Subcutaneous abdominal adipose tissue (tissue), 5 donors: Measurements from ENCODE around the gene GOLGA3.
"Not testable (repeated sequence)": the region's sequence is repeated elsewhere in the genome, so short reads cannot be mapped to it uniquely, and the experiment has no call there.

ENCODE experiments used
- H3K27ac ChIP-seq: one replicate; pipeline ENCODE4 v1.7.0; 2013; ENCODE audit warnings: low read depth, mild to moderate bottlenecking, inconsistent platforms, low read length, moderate library complexity
- H3K27me3 ChIP-seq, 5 donors: one replicate each; pipeline ENCODE4 v1.7.0; 2013; ENCODE audit warnings: low read length in 5 of 5, inconsistent platforms in 1 of 5; ENCODE audit not compliant: control insufficient read depth in 5 of 5, insufficient read depth in 4 of 5
- H3K36me3 ChIP-seq, 5 donors: one replicate each; pipeline ENCODE4 v1.7.0; 2013; ENCODE audit warnings: low read length in 5 of 5; ENCODE audit not compliant: control insufficient read depth in 5 of 5, insufficient read depth in 5 of 5
- H3K4me1 ChIP-seq, 5 donors: one replicate each; pipeline ENCODE4 v1.7.0; 2013; ENCODE audit warnings: low read length in 5 of 5, mild to moderate bottlenecking in 3 of 5, moderate library complexity in 1 of 5; ENCODE audit not compliant: control insufficient read depth in 5 of 5, insufficient read depth in 5 of 5
- H3K4me3 ChIP-seq, 5 donors: one replicate each; pipeline ENCODE4 v1.7.0; 2013; ENCODE audit warnings: low read length in 5 of 5, low read depth in 1 of 5
- H3K9ac ChIP-seq, 5 donors: one replicate each; pipeline ENCODE4 v1.7.0; 2013; ENCODE audit warnings: low read length in 5 of 5, mild to moderate bottlenecking in 4 of 5, moderate library complexity in 3 of 5
- H3K9me3 ChIP-seq, 5 donors: one replicate each; pipeline ENCODE4 v1.7.0; 2013; ENCODE audit warnings: low read length in 5 of 5; ENCODE audit not compliant: control insufficient read depth in 5 of 5
- donor health status: healthy.
- donor health status: healthy.
- donor health status: healthy.
- donor health status: healthy.
- donor health status: healthy.

The GOLGA3 gene

DNA sequence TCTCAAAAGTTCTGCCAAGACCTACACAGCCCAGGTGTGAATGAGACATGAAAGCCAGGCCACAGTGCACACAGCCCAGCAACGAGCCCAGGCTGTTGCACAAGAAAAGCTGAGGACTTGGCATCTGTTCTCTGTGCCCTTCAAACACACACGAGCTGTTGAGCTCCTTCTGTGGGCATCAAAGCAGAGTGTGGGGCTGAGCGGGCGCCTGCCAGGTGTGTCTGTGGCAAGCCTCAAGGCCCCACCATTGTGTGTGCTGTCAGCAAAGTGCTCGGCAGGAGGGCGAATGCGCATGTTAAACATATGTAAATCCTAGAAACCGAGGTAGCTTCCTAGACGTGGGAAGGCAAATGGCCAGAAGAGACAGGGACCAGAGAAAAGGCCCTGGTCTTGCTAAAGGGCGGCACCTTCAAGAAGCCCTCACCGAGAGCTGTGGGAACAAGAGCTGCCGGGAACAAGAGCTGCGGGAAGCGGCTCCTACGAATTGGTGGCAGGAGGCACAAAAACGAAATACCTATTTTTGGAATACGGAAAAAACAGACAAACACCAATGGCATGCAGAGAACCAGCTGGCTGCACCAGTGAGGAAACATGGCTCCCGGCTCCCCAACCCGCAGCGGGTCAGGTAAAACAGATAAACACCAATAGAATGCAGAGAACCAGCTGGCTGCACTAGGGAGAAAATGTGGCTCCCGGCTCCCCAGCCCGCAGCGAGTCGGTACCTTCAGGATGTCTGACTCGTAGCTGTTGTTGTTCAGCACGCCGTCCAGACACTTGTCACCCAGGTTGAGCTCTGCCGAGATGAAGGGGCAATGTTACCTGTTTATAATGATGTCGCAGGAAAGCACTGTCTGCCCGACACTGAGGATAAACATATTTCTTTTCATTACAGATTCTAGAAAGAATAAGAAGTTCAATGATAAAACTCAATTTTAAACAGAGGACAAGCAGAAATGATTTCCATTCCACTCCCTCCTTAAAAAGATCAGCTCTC, 19.0 kb upstream of the GOLGA3 start:
- H3K4me3 ChIP-seq: no peak overlapping the region
- H3K9me3 ChIP-seq: no peaks in the 10 kb centered on the region
- H3K36me3 ChIP-seq: peaks cover 2 to 79% (median 70%) of the 10 kb centered on the region in 5 donors
- no peak overlapping the region for H3K27ac ChIP-seq
- no peak overlapping the region for H3K9ac ChIP-seq
- no peaks in the 10 kb centered on the region for H3K4me1 ChIP-seq
- H3K27me3 ChIP-seq: no peaks in the 10 kb centered on the region

DNA sequence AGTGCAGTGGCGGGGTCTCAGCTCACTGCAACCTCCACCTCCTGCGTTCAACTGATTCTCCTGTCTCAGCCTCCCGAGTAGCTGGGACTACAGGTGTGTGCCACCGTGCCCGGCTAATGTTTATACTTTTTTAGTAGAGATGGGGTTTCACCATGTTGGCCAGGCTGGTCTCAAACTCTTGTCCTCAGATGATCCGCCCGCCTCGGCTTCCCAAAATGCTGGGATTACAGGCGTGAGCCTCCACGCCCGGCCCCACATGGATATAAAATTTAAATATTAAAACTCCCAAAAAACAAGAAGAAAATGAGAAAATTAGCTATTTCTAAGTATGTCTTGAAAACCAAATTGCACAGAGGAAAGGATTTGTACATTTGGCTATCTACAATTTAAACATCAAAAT, 16.0 kb upstream of the GOLGA3 start:
- H3K9ac ChIP-seq, H3K4me1 ChIP-seq, H3K9me3 ChIP-seq, H3K27ac ChIP-seq, H3K4me3 ChIP-seq, H3K27me3 ChIP-seq: not testable (repeated sequence)
- peaks cover 5 to 83% (median 73%) of the 10 kb centered on the region in 5 donors for H3K36me3 ChIP-seq

DNA sequence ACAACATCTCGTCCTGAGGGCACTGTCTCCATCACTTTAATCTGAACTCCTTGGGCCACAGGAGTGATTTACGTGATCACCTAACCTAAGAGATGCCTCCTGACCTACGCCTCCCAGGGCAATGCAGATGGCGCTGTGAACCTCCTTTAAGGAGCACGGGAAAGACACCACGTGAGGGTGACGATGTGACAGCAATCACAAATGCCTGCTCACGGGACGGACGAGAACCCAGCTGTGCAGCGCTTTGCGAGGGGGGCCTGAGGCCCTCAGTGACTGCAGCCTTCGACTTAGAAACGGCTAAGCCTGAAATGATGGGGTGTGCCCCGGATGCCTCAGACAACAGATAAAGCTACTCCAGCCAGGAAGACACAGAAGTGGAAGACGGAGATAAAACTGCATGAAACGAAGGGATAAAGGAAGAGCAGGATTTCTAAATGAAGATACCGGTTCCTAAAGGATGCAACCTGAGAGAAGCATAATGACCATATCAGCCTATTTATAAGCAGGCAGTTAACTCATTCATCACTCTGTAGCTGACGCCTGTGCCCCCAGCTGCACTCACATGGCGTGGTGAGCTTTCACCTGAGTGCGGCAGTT, 13.9 kb upstream of the GOLGA3 start:
- Histone ChIP-seq H3K4me3 (no peak overlapping the region), H3K27ac (no peak overlapping the region), H3K9ac (no peak overlapping the region), H3K9me3 (no peaks in the 10 kb centered on the region), H3K4me1 (peaks cover 0 to 12% (median 11%) of the 10 kb centered on the region in 5 donors), H3K27me3 (no peaks in the 10 kb centered on the region), H3K36me3 (peaks cover 5 to 74% (median 66%) of the 10 kb centered on the region in 5 donors)

DNA sequence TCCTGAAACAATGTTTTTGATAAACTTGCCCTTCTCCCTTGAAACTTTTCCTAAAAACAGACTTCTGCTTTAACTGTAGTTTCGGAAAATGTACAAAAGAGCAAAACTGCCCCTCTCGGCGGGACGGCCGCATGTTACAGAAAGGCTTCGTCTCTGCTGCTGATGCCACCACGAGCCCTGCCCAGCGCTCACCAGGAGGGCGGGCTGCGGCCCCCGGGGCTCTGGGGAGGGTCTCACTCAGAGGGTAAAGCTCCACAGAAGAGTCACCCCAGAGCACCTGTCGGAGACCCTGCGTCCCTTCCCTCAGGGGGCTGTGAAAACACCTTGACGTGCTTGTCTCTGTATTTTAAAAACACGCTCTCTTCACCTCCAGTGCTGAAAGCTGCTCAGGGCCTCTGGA, 12.5 kb upstream of the GOLGA3 start:
- H3K4me3 ChIP-seq: no peak overlapping the region
- no peak overlapping the region for H3K9ac ChIP-seq
- H3K36me3 ChIP-seq: peaks cover 5 to 64% (median 55%) of the 10 kb centered on the region in 5 donors
- no peaks in the 10 kb centered on the region for H3K9me3 ChIP-seq
- no peak overlapping the region for H3K27ac ChIP-seq
- H3K4me1 ChIP-seq: peaks cover 0 to 16% (median 14%) of the 10 kb centered on the region in 5 donors
- H3K27me3 ChIP-seq: no peaks in the 10 kb centered on the region

DNA sequence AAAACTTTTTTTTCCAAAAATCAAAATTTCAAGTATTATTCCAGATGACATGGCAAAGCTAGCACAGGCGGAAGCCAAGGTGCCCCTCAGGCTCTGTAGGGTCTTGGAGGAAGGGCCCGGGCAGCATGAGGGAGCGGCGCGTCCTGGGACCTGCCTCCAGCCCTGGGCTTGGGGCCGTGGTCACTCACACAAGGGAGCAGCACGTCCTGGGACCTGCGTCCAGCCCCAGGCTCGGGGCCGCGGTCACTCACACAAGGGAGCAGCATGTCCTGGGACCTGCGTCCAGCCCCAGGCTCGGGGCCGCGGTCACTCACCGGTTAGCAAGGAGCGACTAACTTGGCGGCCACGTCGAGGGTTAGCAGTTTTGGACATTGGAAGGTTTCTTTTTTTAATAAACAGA, 11.9 kb upstream of the GOLGA3 start:
- H3K36me3 ChIP-seq: peaks cover 3 to 58% (median 50%) of the 10 kb centered on the region in 5 donors
- H3K27me3 ChIP-seq: no peaks in the 10 kb centered on the region
- no peak overlapping the region for H3K4me3 ChIP-seq
- peaks cover 0 to 16% (median 14%) of the 10 kb centered on the region in 5 donors for H3K4me1 ChIP-seq
- H3K27ac ChIP-seq: no peak overlapping the region
- no peak overlapping the region for H3K9ac ChIP-seq
- no peaks in the 10 kb centered on the region for H3K9me3 ChIP-seq

DNA sequence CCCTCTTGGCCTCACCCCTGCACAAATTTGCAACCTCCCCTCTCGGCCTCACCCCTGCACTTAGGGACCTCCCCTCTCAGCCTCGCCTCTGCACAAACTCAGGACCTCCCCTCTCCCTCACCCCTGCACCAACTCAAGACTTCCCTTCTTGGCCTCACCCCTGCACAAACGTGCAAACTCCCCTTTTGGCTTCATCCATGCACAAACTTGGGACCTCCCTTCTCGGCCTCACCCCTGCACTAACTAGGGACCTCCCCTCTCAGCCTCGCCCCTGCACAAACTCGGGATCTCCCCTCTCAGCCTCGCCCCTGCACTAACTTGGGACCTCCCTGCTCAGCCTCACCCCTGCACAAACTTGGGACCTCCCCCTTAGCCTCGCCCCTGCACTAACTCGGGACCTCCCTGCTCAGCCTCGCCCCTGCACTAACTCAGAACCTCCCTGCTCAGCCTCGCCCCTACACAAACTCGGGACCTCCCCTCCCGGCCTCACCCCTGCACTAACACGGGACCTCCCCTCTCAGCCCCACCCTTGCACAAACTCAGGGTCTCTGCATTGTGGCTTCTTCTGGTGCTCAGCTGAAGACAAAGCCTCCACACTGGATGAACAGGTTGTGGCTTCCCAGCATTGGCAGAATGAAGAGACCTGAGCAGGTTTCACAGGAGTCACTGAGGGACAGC, 11.0 kb upstream of the GOLGA3 start:
- Histone ChIP-seq H3K4me3 (no peak overlapping the region), H3K9me3 (no peaks in the 10 kb centered on the region), H3K27ac (no peak overlapping the region), H3K9ac (no peak overlapping the region), H3K4me1 (peaks cover 0 to 16% (median 14%) of the 10 kb centered on the region in 5 donors), H3K36me3 (peaks cover 3 to 55% (median 47%) of the 10 kb centered on the region in 5 donors), H3K27me3 (no peaks in the 10 kb centered on the region)

DNA sequence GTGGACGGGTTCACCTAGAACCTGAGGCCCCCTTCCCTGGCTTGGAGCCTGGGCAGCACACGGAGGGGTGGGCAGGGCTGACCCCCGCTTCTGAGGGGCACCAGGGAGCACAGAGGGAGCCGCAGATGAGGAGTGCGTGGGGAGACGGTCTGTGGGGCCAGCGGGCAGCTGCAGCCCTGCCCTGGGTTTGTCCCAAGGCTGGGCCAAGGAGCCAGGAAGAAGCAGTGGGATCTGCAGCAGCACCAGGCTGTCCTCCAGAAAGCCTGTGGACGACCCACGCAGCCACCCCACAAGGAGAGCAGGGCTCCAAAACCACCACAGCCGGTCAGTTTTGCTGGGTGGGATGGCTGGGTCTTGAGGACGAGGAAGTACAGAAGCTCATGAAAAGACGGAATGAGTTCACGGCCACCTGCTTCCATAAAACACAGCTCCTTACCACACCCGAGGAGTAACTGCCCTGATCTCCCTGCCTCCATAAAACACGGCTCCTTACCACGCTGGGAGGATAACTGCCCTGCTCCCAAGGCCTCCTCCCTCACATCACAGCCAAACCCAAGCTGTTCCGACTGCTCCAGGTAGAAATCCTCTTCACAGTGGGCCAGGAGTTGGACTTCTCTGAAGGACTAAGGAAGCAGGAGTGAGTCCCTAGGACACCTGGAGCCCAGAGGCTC, 9.9 kb upstream of the GOLGA3 start:
- Histone ChIP-seq H3K4me3 (no peak overlapping the region), H3K4me1 (peaks cover 0 to 16% (median 14%) of the 10 kb centered on the region in 5 donors), H3K9ac (peak overlapping the region in 1 of 5 donors; percentile 47), H3K27ac (no peak overlapping the region), H3K27me3 (no peaks in the 10 kb centered on the region), H3K9me3 (no peaks in the 10 kb centered on the region), H3K36me3 (peaks cover 3 to 58% (median 43%) of the 10 kb centered on the region in 5 donors)

DNA sequence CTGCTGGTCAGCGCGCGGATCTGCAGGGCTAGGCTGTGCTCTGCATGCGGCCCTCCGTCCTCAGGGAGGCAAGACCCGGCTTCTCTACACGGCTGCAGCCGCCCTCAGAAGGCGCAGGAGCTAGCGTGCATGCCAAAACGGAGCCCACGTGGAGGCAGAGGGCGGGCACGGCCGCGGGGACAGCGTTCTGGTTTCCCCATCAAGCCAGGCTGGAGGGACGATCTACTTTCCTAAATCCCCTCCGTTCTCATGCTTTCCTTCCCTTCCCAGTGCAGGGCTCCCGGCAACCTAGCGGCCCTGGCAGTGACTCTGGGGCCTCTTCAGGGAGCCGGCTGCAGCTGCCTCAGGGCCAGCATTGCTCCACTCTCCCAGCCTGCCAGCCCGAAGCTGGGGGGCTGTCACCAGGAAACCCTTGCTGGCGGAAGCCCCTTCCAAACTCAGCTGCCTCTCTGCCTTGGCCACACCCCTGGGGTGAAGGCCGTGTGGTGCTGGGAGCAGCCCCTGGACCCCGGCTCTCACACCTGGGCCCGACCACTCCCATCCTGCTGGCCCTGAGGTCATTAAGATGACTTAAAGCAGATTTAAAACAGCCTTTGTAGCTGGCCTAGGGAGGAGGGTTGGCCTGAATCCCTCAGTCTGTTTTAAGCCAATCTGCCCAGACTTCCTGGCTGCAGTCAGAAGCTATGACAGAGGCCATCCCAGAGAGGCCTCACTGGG, 9.2 kb upstream of the GOLGA3 start:
- Histone ChIP-seq H3K4me1 (peaks cover 0 to 16% (median 14%) of the 10 kb centered on the region in 5 donors), H3K9ac (peak overlapping the region in 1 of 5 donors; percentile 47), H3K36me3 (peaks cover 3 to 59% (median 44%) of the 10 kb centered on the region in 5 donors), H3K27ac (no peak overlapping the region), H3K4me3 (peak overlapping the region in 3 of 5 donors; percentile 6 to 36 (median 12)), H3K9me3 (no peaks in the 10 kb centered on the region), H3K27me3 (no peaks in the 10 kb centered on the region)

DNA sequence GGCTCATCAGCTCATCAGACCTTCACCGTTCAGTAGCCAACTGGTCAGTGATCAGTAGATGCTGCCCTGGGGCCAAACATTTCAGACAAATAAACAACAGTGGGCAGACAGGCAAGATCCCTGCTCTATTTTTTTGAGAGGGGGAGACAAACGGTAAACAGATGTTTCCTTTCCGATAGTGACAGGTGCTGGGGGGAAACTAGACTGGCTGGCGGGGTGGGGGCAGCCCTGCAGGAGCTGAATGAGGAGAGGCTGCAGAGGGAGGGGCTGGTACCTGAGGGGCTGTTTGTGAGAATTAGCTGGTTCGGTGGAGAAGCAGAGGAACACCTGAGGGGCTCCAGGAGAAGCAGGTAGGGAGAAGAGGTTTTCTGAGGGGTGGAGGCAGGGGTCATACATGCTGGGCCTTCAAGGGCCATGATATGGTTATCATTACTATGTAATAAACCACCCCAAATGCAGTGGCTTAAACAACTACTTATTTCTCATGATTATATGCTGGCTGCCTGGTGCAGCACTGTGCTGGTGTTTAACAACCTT, 8.2 kb upstream of the GOLGA3 start:
- H3K27me3 ChIP-seq: no peaks in the 10 kb centered on the region
- H3K9me3 ChIP-seq: no peaks in the 10 kb centered on the region
- no peak overlapping the region for H3K4me3 ChIP-seq
- peaks cover 0 to 16% (median 14%) of the 10 kb centered on the region in 5 donors for H3K4me1 ChIP-seq
- peaks cover 3 to 53% (median 35%) of the 10 kb centered on the region in 5 donors for H3K36me3 ChIP-seq
- no peak overlapping the region for H3K9ac ChIP-seq
- H3K27ac ChIP-seq: no peak overlapping the region
